SK-N-SH (cell line): Measurements from ENCODE around the gene ARID4A. TPM values are rescaled to one million over a fixed set of nuclear protein-coding genes. Genes with fewer than 3 reads are reported as not detected.

ENCODE experiments used
- CTCF ChIA-PET: fragments of 300-600, 350-600 bp; formaldehyde crosslinking; extraction: SDS; loops from one replicate; lab custom pipeline; 2021; lab: Yijun Ruan, JAX
- POLR2A ChIA-PET: fragments of 350-600 bp; sonication (Branson Sonifier 250); formaldehyde crosslinking; extraction: SDS; loops from one replicate; lab custom pipeline; 2020; ENCODE audit warnings: antibody characterized with exemption, inconsistent platforms; lab: Yijun Ruan, JAX
- DNase-seq: peaks from one replicate; pipeline ENCODE4 v3.0.0; 2012
- H2AFZ ChIP-seq: fragments of 200-600 bp; sonication (generic); 2 replicates; pipeline ENCODE4 v1.8.1; 2016; ENCODE audit warnings: antibody characterized with exemption, mild to moderate bottlenecking, low read depth
- H3F3A ChIP-seq: fragments of 200-600 bp; sonication (generic); replicated peaks from 2 replicates; pipeline ENCODE3; 2016; ENCODE audit warnings: antibody characterized with exemption, mild to moderate bottlenecking; ENCODE audit not compliant: insufficient read depth
- H3K27ac ChIP-seq, 2 experiments: fragments of 200-500 bp in 1 of 2; fragments of 200-600 bp in 1 of 2; sonication (Bioruptor generic) in 1 of 2; sonication (generic), shearing (Covaris generic) in 1 of 2; 2 replicates each; pipeline versions ENCODE4 v1.5.1 to v1.6.1; 2014 to 2016; ENCODE audit warnings: low read depth in 2 of 2, inconsistent platforms in 1 of 2, low read length in 1 of 2, mild to moderate bottlenecking in 1 of 2, mixed read lengths in 1 of 2
- H3K27me3 ChIP-seq: fragments of 200-600 bp; sonication (generic), shearing (Covaris generic); 2 replicates; pipeline ENCODE4 v1.6.1; 2016; ENCODE audit warnings: mixed run types; ENCODE audit not compliant: insufficient read depth
- H3K36me3 ChIP-seq, 2 experiments: fragments of 200-500 bp in 1 of 2; fragments of 200-600 bp in 1 of 2; sonication (Bioruptor generic) in 1 of 2; sonication (generic) in 1 of 2; replicated peaks in 1 of 2; 2 replicates each; pipeline versions ENCODE3 to v1.5.1; 2014 to 2016; ENCODE audit warnings: low read length in 1 of 2, mild to moderate bottlenecking in 1 of 2; ENCODE audit not compliant: insufficient read depth in 2 of 2, control insufficient read depth in 1 of 2
- H3K4me1 ChIP-seq, 2 experiments: fragments of 200-500 bp in 1 of 2; fragments of 200-600 bp in 1 of 2; sonication (Bioruptor generic) in 1 of 2; sonication (generic), shearing (Covaris generic) in 1 of 2; 2 replicates each; pipeline versions ENCODE4 v1.5.1 to v1.6.1; 2014 to 2016; ENCODE audit warnings: low read depth in 1 of 2, low read length in 1 of 2, mixed run types in 1 of 2; ENCODE audit not compliant: insufficient read depth in 2 of 2, control insufficient read depth in 1 of 2
- H3K4me2 ChIP-seq: fragments of 200-600 bp; sonication (generic), shearing (Covaris generic); 2 replicates; pipeline ENCODE4 v1.6.1; 2017; ENCODE audit warnings: mixed run types
- H3K4me3 ChIP-seq, 2 experiments: fragments of 200-500 bp in 1 of 2; fragments of 200-600 bp in 1 of 2; sonication (Bioruptor generic) in 1 of 2; sonication (generic), shearing (Covaris generic) in 1 of 2; 2 replicates each; pipeline versions ENCODE4 v1.5.1 to v1.8.1; 2014 to 2016; ENCODE audit warnings: low read depth in 2 of 2, inconsistent platforms in 1 of 2, low read length in 1 of 2, mild to moderate bottlenecking in 1 of 2, mixed read lengths in 1 of 2, moderate library complexity in 1 of 2
- H3K79me2 ChIP-seq: fragments of 200-600 bp; sonication (generic); 2 replicates; pipeline ENCODE4 v1.8.1; 2017; ENCODE audit warnings: mild to moderate bottlenecking; ENCODE audit not compliant: insufficient read depth
- H3K9ac ChIP-seq: fragments of 200-600 bp; sonication (generic); 2 replicates; pipeline ENCODE4 v1.6.1; 2017; ENCODE audit warnings: mixed run types
- H3K9me2 ChIP-seq: fragments of 200-600 bp; sonication (generic); 2 replicates; pipeline ENCODE4 v1.6.1; 2017; ENCODE audit warnings: mixed run types
- H3K9me3 ChIP-seq: fragments of 200-600 bp; sonication (generic); 2 replicates; pipeline ENCODE4 v1.6.1; 2017; ENCODE audit warnings: mixed run types, mild to moderate bottlenecking, moderate library complexity
- H4K20me1 ChIP-seq: fragments of 200-600 bp; sonication (generic); 2 replicates; pipeline ENCODE4 v1.6.1; 2017; ENCODE audit warnings: mild to moderate bottlenecking, mixed run types; ENCODE audit not compliant: insufficient read depth
- CHD2 ChIP-seq: fragments of 150-350 bp; IDR thresholded peaks from 2 replicates; pipeline ENCODE4 v1.6.1; 2018; ENCODE audit warnings: low read length; ENCODE audit not compliant: partially characterized antibody
- ELF1 ChIP-seq: IDR thresholded peaks from 2 replicates; pipeline ENCODE4 v1.4.0; 2012
- EP300 ChIP-seq, 2 experiments: IDR thresholded peaks; 2 replicates each; pipeline versions ENCODE4 v1.4.0 to v1.6.1; 2012; ENCODE audit warnings: borderline replicate concordance in 1 of 2, low read depth in 1 of 2, low read length in 1 of 2
- FOSL2 ChIP-seq: IDR thresholded peaks from 2 replicates; pipeline ENCODE4 v1.4.0; 2012; ENCODE audit warnings: low read depth, mild to moderate bottlenecking, moderate library complexity, borderline replicate concordance
- FOXM1 ChIP-seq: IDR thresholded peaks from 2 replicates; pipeline ENCODE4 v1.4.0; 2012; ENCODE audit warnings: low read depth, mild to moderate bottlenecking
- GABPA ChIP-seq: IDR thresholded peaks from 2 replicates; pipeline ENCODE4 v1.4.0; 2012; ENCODE audit warnings: low read depth, mild to moderate bottlenecking
- GATA2 ChIP-seq: sonication (generic); formaldehyde crosslinking; IDR thresholded peaks from 2 replicates; pipeline ENCODE4 v1.5.0; 2020; ENCODE audit warnings: mild to moderate bottlenecking, missing genetic modification reagents
- NFIC ChIP-seq: IDR thresholded peaks from 2 replicates; pipeline ENCODE4 v1.4.0; 2012; ENCODE audit warnings: borderline replicate concordance
- POLR2AphosphoS5 ChIP-seq: IDR thresholded peaks from 2 replicates; pipeline ENCODE4 v1.6.1; 2012; ENCODE audit warnings: low read depth, low read length
- SMC3 ChIP-seq: IDR thresholded peaks from 2 replicates; pipeline ENCODE4 v1.6.1; 2012; ENCODE audit warnings: low read depth, low read length, improper control_type of control experiment
- TAF1 ChIP-seq: IDR thresholded peaks from 2 replicates; pipeline ENCODE4 v1.6.1; 2012; ENCODE audit warnings: low read depth, mild to moderate bottlenecking, low read length, moderate library complexity, borderline replicate concordance
- TEAD4 ChIP-seq: IDR thresholded peaks from 2 replicates; pipeline ENCODE4 v1.4.0; 2012; ENCODE audit warnings: mild to moderate bottlenecking, borderline replicate concordance; ENCODE audit not compliant: insufficient read depth
- WGBS: methylation state at CpG from one replicate; pipeline ENCODE4 v1.1.6; 2017; ENCODE audit warnings: low lambda C conversion rate; 5-methylcytosine and 5-hydroxymethylcytosine counted together
- polyA plus RNA-seq, 3 experiments: library from polyadenylated mRNA; depleted of rRNA; stranded (reverse); fragments of >200 nt; gene quantifications; 2 replicates each; pipeline ENCODE4 v1.2.3, GENCODE V29; 2012
- TF ChIP-seq, protein P1 (sequence below): IDR thresholded peaks from 2 replicates; pipeline ENCODE4 v1.6.1; 2012; ENCODE audit warnings: mild to moderate bottlenecking, low read depth, low read length, moderate library complexity
- TF ChIP-seq, protein P2 (sequence below): IDR thresholded peaks from 2 replicates; pipeline ENCODE4; 2012
- TF ChIP-seq, protein P3 (sequence below): fragments of 150-350 bp; IDR thresholded peaks from 2 replicates; pipeline ENCODE4 v1.6.1; 2016; ENCODE audit warnings: mild to moderate bottlenecking, low read depth, low read length
- TF ChIP-seq, protein P4 (sequence below): fragments of 150-350 bp; IDR thresholded peaks from 2 replicates; pipeline ENCODE4 v1.6.1; 2017; ENCODE audit warnings: antibody characterized with exemption, low read length, low read depth, borderline replicate concordance
- TF ChIP-seq, protein P5 (sequence below): IDR thresholded peaks from 2 replicates; pipeline ENCODE4 v1.4.0; 2012; ENCODE audit warnings: low read depth, borderline replicate concordance
- TF ChIP-seq, protein P6 (sequence below): IDR thresholded peaks from 2 replicates; pipeline ENCODE4 v1.4.0; 2012; ENCODE audit warnings: low read depth, borderline replicate concordance
- TF ChIP-seq, protein P7 (sequence below): fragments of 200-600 bp; sonication (generic); IDR thresholded peaks from 2 replicates; pipeline ENCODE4 v1.6.1; 2017; ENCODE audit warnings: antibody characterized with exemption, mild to moderate bottlenecking, moderate library complexity

Gene ARID4A
- polyA plus RNA-seq, 1 of the 3 experiments (the other 2 are of a cell fraction), result 4.6 TPM

DNA sequence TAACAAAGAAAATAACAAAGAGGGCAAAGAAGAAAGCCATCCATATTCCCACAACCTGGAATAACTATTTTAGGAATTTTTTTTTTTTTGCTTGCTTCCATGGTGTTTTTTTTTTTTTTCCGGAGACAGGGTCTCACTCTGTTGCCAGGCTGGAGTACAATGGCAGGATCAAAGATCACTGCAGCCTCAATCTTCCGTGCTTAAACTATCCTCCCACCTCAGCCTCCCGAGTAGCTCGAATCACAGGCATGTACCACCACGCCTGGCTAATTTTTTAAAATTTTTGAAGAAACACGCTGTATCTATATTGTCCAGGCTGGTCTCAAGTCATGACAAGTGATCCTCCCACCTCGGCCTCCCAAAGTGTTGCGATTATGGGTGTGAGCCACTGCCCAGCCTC, 20.2 kb upstream of the ARID4A start:
- Histone ChIP-seq H3K9ac (no peak overlapping the region), H3K27ac (no peak overlapping the region), H3K4me3 (no peak overlapping the region), H2AFZ (no peak overlapping the region), H3K79me2 (peaks cover 92% of the 10 kb centered on the region), H3K36me3 (peaks cover 22 to 74% of the 10 kb centered on the region in 2 experiments), H3K9me2 (no peaks in the 10 kb centered on the region), H3K4me1 (peaks cover 11 to 26% of the 10 kb centered on the region in 2 experiments; a peak in 3 of 4 replicates), H3F3A (peaks cover 42% of the 10 kb centered on the region), H3K27me3 (no peaks in the 10 kb centered on the region), H4K20me1 (peaks cover 48% of the 10 kb centered on the region), H3K4me2 (no peak overlapping the region), H3K9me3 (no peaks in the 10 kb centered on the region)
- WGBS, result 95% methylated on average over 8 of the region's 8 CpGs
- no peak for TF ChIP-seq ELF1
- no peak for TF ChIP-seq SMC3
- no peak for TF ChIP-seq TEAD4
- no peak for TF ChIP-seq FOSL2
- TF ChIP-seq, protein P1, sequence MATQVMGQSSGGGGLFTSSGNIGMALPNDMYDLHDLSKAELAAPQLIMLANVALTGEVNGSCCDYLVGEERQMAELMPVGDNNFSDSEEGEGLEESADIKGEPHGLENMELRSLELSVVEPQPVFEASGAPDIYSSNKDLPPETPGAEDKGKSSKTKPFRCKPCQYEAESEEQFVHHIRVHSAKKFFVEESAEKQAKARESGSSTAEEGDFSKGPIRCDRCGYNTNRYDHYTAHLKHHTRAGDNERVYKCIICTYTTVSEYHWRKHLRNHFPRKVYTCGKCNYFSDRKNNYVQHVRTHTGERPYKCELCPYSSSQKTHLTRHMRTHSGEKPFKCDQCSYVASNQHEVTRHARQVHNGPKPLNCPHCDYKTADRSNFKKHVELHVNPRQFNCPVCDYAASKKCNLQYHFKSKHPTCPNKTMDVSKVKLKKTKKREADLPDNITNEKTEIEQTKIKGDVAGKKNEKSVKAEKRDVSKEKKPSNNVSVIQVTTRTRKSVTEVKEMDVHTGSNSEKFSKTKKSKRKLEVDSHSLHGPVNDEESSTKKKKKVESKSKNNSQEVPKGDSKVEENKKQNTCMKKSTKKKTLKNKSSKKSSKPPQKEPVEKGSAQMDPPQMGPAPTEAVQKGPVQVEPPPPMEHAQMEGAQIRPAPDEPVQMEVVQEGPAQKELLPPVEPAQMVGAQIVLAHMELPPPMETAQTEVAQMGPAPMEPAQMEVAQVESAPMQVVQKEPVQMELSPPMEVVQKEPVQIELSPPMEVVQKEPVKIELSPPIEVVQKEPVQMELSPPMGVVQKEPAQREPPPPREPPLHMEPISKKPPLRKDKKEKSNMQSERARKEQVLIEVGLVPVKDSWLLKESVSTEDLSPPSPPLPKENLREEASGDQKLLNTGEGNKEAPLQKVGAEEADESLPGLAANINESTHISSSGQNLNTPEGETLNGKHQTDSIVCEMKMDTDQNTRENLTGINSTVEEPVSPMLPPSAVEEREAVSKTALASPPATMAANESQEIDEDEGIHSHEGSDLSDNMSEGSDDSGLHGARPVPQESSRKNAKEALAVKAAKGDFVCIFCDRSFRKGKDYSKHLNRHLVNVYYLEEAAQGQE, result no peak
- TF ChIP-seq, protein P2, sequence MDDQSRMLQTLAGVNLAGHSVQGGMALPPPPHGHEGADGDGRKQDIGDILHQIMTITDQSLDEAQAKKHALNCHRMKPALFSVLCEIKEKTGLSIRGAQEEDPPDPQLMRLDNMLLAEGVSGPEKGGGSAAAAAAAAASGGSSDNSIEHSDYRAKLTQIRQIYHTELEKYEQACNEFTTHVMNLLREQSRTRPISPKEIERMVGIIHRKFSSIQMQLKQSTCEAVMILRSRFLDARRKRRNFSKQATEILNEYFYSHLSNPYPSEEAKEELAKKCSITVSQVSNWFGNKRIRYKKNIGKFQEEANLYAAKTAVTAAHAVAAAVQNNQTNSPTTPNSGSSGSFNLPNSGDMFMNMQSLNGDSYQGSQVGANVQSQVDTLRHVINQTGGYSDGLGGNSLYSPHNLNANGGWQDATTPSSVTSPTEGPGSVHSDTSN, result no peak
- TF ChIP-seq, protein P3, sequence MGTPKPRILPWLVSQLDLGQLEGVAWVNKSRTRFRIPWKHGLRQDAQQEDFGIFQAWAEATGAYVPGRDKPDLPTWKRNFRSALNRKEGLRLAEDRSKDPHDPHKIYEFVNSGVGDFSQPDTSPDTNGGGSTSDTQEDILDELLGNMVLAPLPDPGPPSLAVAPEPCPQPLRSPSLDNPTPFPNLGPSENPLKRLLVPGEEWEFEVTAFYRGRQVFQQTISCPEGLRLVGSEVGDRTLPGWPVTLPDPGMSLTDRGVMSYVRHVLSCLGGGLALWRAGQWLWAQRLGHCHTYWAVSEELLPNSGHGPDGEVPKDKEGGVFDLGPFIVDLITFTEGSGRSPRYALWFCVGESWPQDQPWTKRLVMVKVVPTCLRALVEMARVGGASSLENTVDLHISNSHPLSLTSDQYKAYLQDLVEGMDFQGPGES, result no peak
- no peak for TF ChIP-seq GATA2 (CRISPR knock-in tag)
- TF ChIP-seq, protein P4, sequence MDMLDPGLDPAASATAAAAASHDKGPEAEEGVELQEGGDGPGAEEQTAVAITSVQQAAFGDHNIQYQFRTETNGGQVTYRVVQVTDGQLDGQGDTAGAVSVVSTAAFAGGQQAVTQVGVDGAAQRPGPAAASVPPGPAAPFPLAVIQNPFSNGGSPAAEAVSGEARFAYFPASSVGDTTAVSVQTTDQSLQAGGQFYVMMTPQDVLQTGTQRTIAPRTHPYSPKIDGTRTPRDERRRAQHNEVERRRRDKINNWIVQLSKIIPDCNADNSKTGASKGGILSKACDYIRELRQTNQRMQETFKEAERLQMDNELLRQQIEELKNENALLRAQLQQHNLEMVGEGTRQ, result no peak
- no peak for TF ChIP-seq CHD2
- TF ChIP-seq, protein P5, sequence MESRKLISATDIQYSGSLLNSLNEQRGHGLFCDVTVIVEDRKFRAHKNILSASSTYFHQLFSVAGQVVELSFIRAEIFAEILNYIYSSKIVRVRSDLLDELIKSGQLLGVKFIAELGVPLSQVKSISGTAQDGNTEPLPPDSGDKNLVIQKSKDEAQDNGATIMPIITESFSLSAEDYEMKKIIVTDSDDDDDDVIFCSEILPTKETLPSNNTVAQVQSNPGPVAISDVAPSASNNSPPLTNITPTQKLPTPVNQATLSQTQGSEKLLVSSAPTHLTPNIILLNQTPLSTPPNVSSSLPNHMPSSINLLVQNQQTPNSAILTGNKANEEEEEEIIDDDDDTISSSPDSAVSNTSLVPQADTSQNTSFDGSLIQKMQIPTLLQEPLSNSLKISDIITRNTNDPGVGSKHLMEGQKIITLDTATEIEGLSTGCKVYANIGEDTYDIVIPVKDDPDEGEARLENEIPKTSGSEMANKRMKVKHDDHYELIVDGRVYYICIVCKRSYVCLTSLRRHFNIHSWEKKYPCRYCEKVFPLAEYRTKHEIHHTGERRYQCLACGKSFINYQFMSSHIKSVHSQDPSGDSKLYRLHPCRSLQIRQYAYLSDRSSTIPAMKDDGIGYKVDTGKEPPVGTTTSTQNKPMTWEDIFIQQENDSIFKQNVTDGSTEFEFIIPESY, result no peak
- TF ChIP-seq EP300 (IDR thresholded peaks at IDR 0.05; ENCODE audit: borderline replicate concordance in 1 of 2, low read depth in 1 of 2, low read length in 1 of 2), result no peak
- no peak for TF ChIP-seq GABPA
- TF ChIP-seq NFIC, result no peak
- TF ChIP-seq, protein P6, sequence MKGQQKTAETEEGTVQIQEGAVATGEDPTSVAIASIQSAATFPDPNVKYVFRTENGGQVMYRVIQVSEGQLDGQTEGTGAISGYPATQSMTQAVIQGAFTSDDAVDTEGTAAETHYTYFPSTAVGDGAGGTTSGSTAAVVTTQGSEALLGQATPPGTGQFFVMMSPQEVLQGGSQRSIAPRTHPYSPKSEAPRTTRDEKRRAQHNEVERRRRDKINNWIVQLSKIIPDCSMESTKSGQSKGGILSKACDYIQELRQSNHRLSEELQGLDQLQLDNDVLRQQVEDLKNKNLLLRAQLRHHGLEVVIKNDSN, result no peak
- no peak for TF ChIP-seq POLR2AphosphoS5
- no peak for TF ChIP-seq FOXM1
- TF ChIP-seq, protein P7, sequence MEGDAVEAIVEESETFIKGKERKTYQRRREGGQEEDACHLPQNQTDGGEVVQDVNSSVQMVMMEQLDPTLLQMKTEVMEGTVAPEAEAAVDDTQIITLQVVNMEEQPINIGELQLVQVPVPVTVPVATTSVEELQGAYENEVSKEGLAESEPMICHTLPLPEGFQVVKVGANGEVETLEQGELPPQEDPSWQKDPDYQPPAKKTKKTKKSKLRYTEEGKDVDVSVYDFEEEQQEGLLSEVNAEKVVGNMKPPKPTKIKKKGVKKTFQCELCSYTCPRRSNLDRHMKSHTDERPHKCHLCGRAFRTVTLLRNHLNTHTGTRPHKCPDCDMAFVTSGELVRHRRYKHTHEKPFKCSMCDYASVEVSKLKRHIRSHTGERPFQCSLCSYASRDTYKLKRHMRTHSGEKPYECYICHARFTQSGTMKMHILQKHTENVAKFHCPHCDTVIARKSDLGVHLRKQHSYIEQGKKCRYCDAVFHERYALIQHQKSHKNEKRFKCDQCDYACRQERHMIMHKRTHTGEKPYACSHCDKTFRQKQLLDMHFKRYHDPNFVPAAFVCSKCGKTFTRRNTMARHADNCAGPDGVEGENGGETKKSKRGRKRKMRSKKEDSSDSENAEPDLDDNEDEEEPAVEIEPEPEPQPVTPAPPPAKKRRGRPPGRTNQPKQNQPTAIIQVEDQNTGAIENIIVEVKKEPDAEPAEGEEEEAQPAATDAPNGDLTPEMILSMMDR, result no peak
- no peak for TF ChIP-seq TAF1
- no peak for DNase-seq
- ChIA-PET CTCF (no interaction called here), POLR2A (interaction anchor here (0.6 kb wide), 1 partner anchor 20 kb away, joined by 3 read pairs; the partner anchor contains the start of gene ARID4A)
